Keratinocyte (primary cell): Measurements from ENCODE around the gene GFRA4. TPM values are rescaled to one million over a fixed set of nuclear protein-coding genes. Genes with fewer than 3 reads are reported as not detected.

Experiments
- DNase-seq: peaks from one replicate; pipeline ENCODE4 v3.0.0-alpha.2; 2011; ENCODE audit warnings: low read depth, missing footprints, low spot score
- FAIRE-seq: peaks from 2 replicates; lab custom pipeline; 2011; peaks lifted over from hg19 to GRCh38; lab: Jason Lieb, UNC
- H2AFZ ChIP-seq: 2 replicates; pipeline ENCODE4 v1.6.0; 2012; ENCODE audit warnings: low read length, control low read depth, inconsistent platforms; ENCODE audit not compliant: control insufficient read depth
- H3K27ac ChIP-seq: 2 replicates; pipeline ENCODE4 v1.5.1; 2011; ENCODE audit warnings: low read length; ENCODE audit not compliant: control insufficient read depth, insufficient read depth
- H3K27me3 ChIP-seq: 3 replicates; pipeline ENCODE4 v1.6.0; 2011; ENCODE audit warnings: low read length; ENCODE audit not compliant: control insufficient read depth, insufficient read depth; ENCODE audit errors: extremely low read depth
- H3K36me3 ChIP-seq, 2 experiments: 2 replicates in 1 of 2; 3 replicates in 1 of 2; pipeline ENCODE4 v1.5.1; 2011; ENCODE audit warnings: low read length in 2 of 2, mild to moderate bottlenecking in 1 of 2; ENCODE audit not compliant: control insufficient read depth in 2 of 2, insufficient read depth in 2 of 2; ENCODE audit errors: extremely low read depth in 1 of 2
- H3K4me1 ChIP-seq: 3 replicates; pipeline ENCODE4 v1.5.1; 2011; ENCODE audit warnings: low read length; ENCODE audit not compliant: control insufficient read depth, insufficient read depth; ENCODE audit errors: extremely low read depth
- H3K4me2 ChIP-seq: 3 replicates; pipeline ENCODE4 v1.6.0; 2011; ENCODE audit warnings: low read depth, low read length; ENCODE audit not compliant: control insufficient read depth, insufficient read depth; ENCODE audit errors: extremely low read depth
- H3K4me3 ChIP-seq, 3 experiments: fragments of 200-600 bp in 1 of 3; sonication (generic) in 1 of 3; 2 replicates in 2 of 3; 3 replicates in 1 of 3; pipeline ENCODE4 v1.5.1; 2011 to 2016; ENCODE audit warnings: low read length in 3 of 3, mild to moderate bottlenecking in 3 of 3, control low read depth in 2 of 3, inconsistent platforms in 1 of 3, low read depth in 1 of 3, mixed read lengths in 1 of 3, mixed run types in 1 of 3, moderate library complexity in 1 of 3; ENCODE audit not compliant: control insufficient read depth in 2 of 3, insufficient read depth in 2 of 3; ENCODE audit errors: extremely low read depth in 1 of 3
- H3K79me2 ChIP-seq: 2 replicates; pipeline ENCODE4 v1.6.0; 2012; ENCODE audit warnings: low read length; ENCODE audit not compliant: control insufficient read depth, insufficient read depth
- H3K9ac ChIP-seq: 3 replicates; pipeline ENCODE4 v1.6.0; 2011; ENCODE audit warnings: low read length; ENCODE audit not compliant: control insufficient read depth, insufficient read depth; ENCODE audit errors: extremely low read depth
- H3K9me1 ChIP-seq: 3 replicates; pipeline ENCODE4 v1.6.0; 2011; ENCODE audit warnings: low read length; ENCODE audit not compliant: control insufficient read depth, insufficient read depth; ENCODE audit errors: extremely low read depth
- H3K9me3 ChIP-seq: 2 replicates; pipeline ENCODE4 v1.5.1; 2012; ENCODE audit warnings: low read depth, low read length; ENCODE audit not compliant: control insufficient read depth
- H4K20me1 ChIP-seq: 3 replicates; pipeline ENCODE4 v1.6.0; 2011; ENCODE audit warnings: low read length; ENCODE audit not compliant: control insufficient read depth, insufficient read depth; ENCODE audit errors: extremely low read depth
- EZH2 ChIP-seq: IDR thresholded peaks from one replicate; pipeline ENCODE4 v1.6.1; 2012; ENCODE audit warnings: inconsistent platforms, mild to moderate bottlenecking, low read length, moderate library complexity
- dilution Hi-C: fragments of 300-500 bp; cut with MboI; formaldehyde crosslinking; loops from one replicate; pipeline ENCODE4 v1.7.0; 2020; ENCODE audit warnings: low sequenced_read_pairs; ENCODE audit not compliant: extremely low pct_ligation_motif_present
- polyA plus RNA-seq, 5 experiments: library from polyadenylated mRNA; depleted of rRNA in 3 of 5; stranded (reverse) in 3 of 5; stranded (forward) in 1 of 5; unstranded in 1 of 5; fragments of >200 nt; gene quantifications; 1 replicate in 1 of 5; 2 replicates in 3 of 5; 3 replicates in 1 of 5; pipeline versions ENCODE4 v1.2.1 to v1.2.3, GENCODE V29; 2011 to 2012; ENCODE audit warnings: missing spikeins in 2 of 5, low read depth in 1 of 5, low replicate concordance in 1 of 5
- TF ChIP-seq, protein P1 (sequence below), 3 experiments: IDR thresholded peaks in 1 of 3; conservative IDR thresholded peaks in 1 of 3; optimal IDR thresholded peaks in 1 of 3; 2 replicates in 2 of 3; 3 replicates in 1 of 3; pipeline versions ENCODE3 to v1.5.1; 2011; ENCODE audit warnings: low read length in 3 of 3, mild to moderate bottlenecking in 3 of 3, moderate library complexity in 2 of 3, control low read depth in 1 of 3, inconsistent platforms in 1 of 3; ENCODE audit not compliant: insufficient read depth in 2 of 3; ENCODE audit errors: extremely low read depth in 1 of 3

Gene GFRA4
- polyA plus RNA-seq, 1 donor (not counting 4 experiments of a cell fraction or from before 2014, with no cell fraction given): not detected

- H3K4me1 ChIP-seq: no peaks in the 10 kb centered on the region
- dilution Hi-C loops: no loop called here
- FAIRE-seq (no peak), DNase-seq (no peak)
- no peaks in the 10 kb centered on the region for H3K27me3 ChIP-seq
- no peaks in the 10 kb centered on the region for H3K79me2 ChIP-seq
- no peak overlapping the region for H3K9ac ChIP-seq
- H3K9me1 ChIP-seq: no peaks in the 10 kb centered on the region
- no peak overlapping the region for H3K4me2 ChIP-seq
- H3K27ac ChIP-seq: no peak overlapping the region
- no peak overlapping the region for H2AFZ ChIP-seq
- H3K36me3 ChIP-seq: peaks cover 0 to 4% of the 10 kb centered on the region in 2 experiments
- TF ChIP-seq, protein P1, sequence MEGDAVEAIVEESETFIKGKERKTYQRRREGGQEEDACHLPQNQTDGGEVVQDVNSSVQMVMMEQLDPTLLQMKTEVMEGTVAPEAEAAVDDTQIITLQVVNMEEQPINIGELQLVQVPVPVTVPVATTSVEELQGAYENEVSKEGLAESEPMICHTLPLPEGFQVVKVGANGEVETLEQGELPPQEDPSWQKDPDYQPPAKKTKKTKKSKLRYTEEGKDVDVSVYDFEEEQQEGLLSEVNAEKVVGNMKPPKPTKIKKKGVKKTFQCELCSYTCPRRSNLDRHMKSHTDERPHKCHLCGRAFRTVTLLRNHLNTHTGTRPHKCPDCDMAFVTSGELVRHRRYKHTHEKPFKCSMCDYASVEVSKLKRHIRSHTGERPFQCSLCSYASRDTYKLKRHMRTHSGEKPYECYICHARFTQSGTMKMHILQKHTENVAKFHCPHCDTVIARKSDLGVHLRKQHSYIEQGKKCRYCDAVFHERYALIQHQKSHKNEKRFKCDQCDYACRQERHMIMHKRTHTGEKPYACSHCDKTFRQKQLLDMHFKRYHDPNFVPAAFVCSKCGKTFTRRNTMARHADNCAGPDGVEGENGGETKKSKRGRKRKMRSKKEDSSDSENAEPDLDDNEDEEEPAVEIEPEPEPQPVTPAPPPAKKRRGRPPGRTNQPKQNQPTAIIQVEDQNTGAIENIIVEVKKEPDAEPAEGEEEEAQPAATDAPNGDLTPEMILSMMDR (optimal IDR thresholded peaks at IDR 0.05 in 1 of 3, IDR thresholded peaks at IDR 0.05 in 1 of 3, conservative IDR thresholded peaks at IDR 0.05 in 1 of 3; ENCODE audit: extremely low read depth in 1 of 3, insufficient read depth in 2 of 3, low read length in 3 of 3): no peak
- TF ChIP-seq EZH2: no peak
- H3K4me3 ChIP-seq: no peak overlapping the region
- H3K9me3 ChIP-seq: no peaks in the 10 kb centered on the region
- no peaks in the 10 kb centered on the region for H4K20me1 ChIP-seq
These were observed 16.5 kb downstream of the GFRA4 start for GRCh38 chr20:3646651-3647050.

- Histone ChIP-seq H3K27me3 (no peaks in the 10 kb centered on the region), H3K79me2 (no peaks in the 10 kb centered on the region), H3K36me3 (peaks cover 0 to 4% of the 10 kb centered on the region in 2 experiments), H3K9ac (no peak overlapping the region), H3K27ac (no peak overlapping the region), H3K4me2 (no peak overlapping the region), H3K4me3 (no peak overlapping the region), H3K9me1 (no peaks in the 10 kb centered on the region), H2AFZ (no peak overlapping the region), H3K4me1 (no peaks in the 10 kb centered on the region), H4K20me1 (no peaks in the 10 kb centered on the region), H3K9me3 (no peaks in the 10 kb centered on the region)
- no peak for TF ChIP-seq EZH2
- TF ChIP-seq, protein P1 (optimal IDR thresholded peaks at IDR 0.05 in 1 of 3, IDR thresholded peaks at IDR 0.05 in 1 of 3, conservative IDR thresholded peaks at IDR 0.05 in 1 of 3; ENCODE audit: extremely low read depth in 1 of 3, insufficient read depth in 2 of 3, low read length in 3 of 3): no peak
- FAIRE-seq (no peak), DNase-seq (no peak)
- dilution Hi-C loops: no loop called here
These were observed 17.1 kb downstream of the GFRA4 start for GRCh38 chr20:3646067-3646440.
